ENCODE results near the gene CPD. TPM values are rescaled to one million over a fixed set of nuclear protein-coding genes. Genes with fewer than 3 reads are reported as not detected.
"Not testable (repeated sequence)": the region's sequence is repeated elsewhere in the genome, so short reads cannot be mapped to it uniquely, and the experiment has no call there.

Gene CPD
- polyA plus RNA-seq (ENCODE audit: insufficient read length) = 96.0 TPM
- long read RNA-seq, donor 1, full-length matches to known transcripts = 15 of 71 reads
- long read RNA-seq, donor 1, partial matches to known transcripts = 56 of 71 reads
- long read RNA-seq, donor 1, other reads (novel, unspliced or antisense) = 0 of 71 reads
- long read RNA-seq, donor 2, full-length matches to known transcripts = 10 of 20 reads
- long read RNA-seq, donor 2, partial matches to known transcripts = 10 of 20 reads
- long read RNA-seq, donor 2, other reads (novel, unspliced or antisense) = 0 of 20 reads
- long read RNA-seq, donor 3, full-length matches to known transcripts = 11 of 11 reads
- long read RNA-seq, donor 3, partial matches to known transcripts = 0 of 11 reads
- long read RNA-seq, donor 3, other reads (novel, unspliced or antisense) = 0 of 11 reads
- long read RNA-seq, donor 4 = 0 reads
- long read RNA-seq, donor 5, full-length matches to known transcripts = 6 of 6 reads
- long read RNA-seq, donor 5, partial matches to known transcripts = 0 of 6 reads
- long read RNA-seq, donor 5, other reads (novel, unspliced or antisense) = 0 of 6 reads
- long read RNA-seq, donor 6, full-length matches to known transcripts = 10 of 21 reads
- long read RNA-seq, donor 6, partial matches to known transcripts = 11 of 21 reads
- long read RNA-seq, donor 6, other reads (novel, unspliced or antisense) = 0 of 21 reads
- long read RNA-seq, donor 7, full-length matches to known transcripts = 6 of 11 reads
- long read RNA-seq, donor 7, partial matches to known transcripts = 5 of 11 reads
- long read RNA-seq, donor 7, other reads (novel, unspliced or antisense) = 0 of 11 reads
- long read RNA-seq, donor 8, full-length matches to known transcripts = 6 of 6 reads
- long read RNA-seq, donor 8, partial matches to known transcripts = 0 of 6 reads
- long read RNA-seq, donor 8, other reads (novel, unspliced or antisense) = 0 of 6 reads

DNA sequence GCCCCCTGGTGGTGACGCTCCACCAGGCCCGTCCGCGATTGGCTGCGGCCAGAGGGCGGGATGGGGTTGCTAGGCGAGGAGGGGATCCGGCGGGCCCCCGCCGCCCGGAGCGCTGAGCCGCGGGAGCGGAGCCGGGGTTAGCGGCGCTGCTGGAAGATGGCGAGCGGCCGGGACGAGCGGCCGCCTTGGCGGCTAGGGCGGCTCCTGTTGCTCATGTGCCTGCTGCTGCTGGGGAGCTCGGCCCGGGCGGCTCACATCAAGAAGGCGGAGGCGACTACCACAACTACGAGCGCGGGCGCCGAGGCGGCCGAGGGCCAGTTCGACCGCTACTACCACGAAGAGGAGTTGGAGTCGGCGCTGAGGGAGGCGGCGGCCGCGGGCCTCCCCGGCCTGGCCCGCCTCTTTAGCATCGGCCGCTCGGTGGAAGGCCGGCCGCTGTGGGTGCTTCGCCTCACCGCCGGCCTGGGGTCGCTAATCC is at the start of gene CPD:
Gene CPD (plus strand): TSS at position 103 of the 478 bp plus-strand sequence. CDS start 54 bp downstream, at position 157.
- peak; percentile 97 for DNase-seq

- DNase-seq = no peak
These were observed 46.6 kb upstream of the CPD start for GRCh38 chr17:30332057-30332542.

DNA sequence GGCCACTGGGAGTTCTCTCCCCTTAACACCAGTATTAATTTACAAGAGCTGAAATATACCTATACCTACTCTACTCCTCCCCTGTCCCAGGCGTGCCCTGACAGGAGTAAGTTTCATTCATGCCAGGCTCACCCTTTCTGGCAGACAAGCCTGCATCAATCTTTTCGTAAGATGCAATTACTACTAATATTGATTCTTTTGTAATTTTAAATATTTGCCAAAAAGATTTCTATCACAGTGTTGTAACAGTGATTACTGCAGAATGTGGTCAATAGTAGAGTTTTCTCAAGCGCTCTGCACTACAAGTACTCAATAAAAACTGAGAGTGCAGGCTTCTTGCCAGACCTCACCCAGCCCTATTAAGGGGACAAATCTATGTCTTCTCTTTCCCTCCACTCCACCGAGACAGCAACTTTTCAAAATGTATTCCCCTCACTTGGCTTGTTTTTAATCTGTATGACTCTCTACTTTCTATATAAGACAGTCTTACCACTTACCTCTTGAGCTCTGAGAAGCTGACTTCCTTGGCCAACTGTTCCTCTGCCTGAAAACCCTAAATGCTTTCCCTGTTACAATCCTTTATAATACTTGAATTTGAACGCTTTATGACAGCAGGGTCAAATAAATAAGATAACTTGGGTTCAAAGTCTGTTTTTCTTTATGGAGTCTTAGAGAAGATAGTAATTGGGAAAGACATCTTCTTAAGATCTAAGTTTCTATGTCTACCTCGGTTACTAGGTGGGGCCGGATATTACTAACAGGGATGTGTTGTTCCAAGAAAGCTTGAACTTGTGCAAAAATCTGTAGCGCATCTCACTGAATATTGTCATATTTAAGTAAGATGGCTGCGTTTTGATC is 45.0 kb upstream of the CPD start, which contains the start of gene TMIGD1:
Gene TMIGD1 (minus strand): TSS at position 555 of the 858 bp plus-strand sequence. CDS start 1,924 bp downstream, outside the sequence.
- no peak for DNase-seq

- DNase-seq = no peak
These were observed 44.3 kb upstream of the CPD start for GRCh38 chr17:30334421-30334820.

- peak; percentile 34 for DNase-seq
These were observed 42.2 kb upstream of the CPD start for GRCh38 chr17:30336369-30337171.

DNA sequence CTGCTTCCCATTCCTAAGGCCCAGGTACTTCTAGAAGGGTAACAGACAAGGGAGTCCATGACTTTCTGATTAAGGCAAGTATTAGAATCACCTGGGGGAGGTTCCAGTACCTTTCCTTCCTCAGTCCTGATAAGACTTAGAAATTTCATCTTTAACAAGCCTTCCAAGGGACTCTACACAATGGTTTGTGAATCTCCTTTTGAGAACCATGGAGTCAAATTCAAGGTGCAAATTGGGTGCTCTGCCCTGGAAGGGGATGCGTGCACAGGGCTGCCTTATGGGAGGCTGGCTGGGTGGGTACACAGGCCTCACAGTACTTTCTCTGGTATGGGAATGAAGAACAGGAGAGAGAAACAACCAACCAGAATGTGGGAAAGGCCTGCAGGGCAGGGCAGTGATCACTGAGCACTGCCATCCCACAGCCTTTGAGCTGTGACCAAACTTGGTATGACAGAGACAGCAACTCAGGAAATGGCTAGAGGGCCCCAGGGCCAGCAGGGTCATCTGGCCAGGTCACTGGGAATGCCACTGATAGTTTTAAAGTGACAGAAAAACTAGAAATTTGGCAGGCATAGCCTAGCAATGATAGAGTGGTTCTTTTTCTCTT is 41.2 kb upstream of the CPD start:
- DNase-seq = no peak

DNA sequence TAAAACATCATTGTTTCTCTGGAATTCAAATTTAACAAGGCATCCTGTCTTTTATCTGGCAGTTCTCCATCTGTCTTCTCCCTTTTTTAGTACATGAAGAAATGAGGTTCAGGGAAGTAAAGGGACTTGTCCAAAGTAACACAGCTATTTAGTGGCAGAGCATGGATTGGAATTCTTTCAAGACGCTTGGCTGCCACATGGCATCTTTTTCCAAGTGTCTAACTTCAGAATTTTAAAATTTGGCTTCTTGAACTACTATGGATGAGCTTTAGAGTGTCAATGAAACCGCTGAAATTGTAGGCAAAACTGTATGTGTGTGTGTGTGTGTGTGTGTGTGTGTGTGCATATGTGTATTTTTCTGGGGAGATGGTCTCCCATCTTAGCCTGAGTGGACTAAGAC is 39.6 kb upstream of the CPD start:
- no peak for DNase-seq

- no peak for DNase-seq
These were observed 37.8 kb upstream of the CPD start for GRCh38 chr17:30340801-30341356.

DNA sequence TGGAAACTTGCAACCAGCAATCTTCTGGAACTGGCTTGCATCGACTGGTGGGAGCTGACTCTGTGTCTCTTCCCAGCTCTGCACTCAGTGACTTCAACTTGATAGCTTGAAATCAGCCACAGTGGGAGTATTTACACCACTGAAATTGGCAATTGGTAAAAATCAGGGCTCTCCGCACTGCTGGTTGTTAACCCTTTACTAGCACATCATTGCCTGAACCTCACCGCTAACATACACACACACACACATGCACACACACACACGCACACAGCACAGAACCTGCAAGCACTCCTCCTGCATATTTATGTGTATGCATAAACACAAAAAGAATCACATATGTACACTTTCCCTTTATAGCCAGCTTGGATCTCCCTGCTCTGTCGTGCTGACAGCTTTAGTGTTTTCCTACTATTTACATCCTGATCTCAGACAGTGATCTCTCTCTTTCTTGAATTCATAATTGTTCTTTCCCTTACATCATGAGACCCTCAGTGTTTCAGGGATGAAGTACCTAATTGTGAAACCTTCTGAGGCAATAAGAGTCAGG is 37.0 kb upstream of the CPD start:
- no peak for DNase-seq

DNA sequence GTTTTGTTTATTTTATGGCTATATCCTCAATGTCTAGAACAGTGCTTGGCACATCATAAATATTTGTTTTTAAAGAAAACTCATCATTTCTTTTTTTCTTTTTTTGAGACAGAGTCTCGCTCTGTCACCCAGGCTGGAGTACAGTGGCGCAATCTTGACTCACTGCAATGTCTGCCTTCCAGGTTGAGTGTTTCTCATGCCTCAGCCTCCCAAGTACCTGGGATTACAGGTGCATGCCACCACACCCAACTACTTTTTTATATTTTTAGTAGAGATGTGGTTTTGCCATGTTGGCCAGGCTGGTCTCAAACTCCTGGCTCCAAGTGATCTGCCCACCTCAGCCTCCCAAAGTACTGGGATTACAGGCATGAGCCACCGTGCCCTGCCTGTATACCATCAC is 35.5 kb upstream of the CPD start:
- not testable (repeated sequence) for DNase-seq

DNA sequence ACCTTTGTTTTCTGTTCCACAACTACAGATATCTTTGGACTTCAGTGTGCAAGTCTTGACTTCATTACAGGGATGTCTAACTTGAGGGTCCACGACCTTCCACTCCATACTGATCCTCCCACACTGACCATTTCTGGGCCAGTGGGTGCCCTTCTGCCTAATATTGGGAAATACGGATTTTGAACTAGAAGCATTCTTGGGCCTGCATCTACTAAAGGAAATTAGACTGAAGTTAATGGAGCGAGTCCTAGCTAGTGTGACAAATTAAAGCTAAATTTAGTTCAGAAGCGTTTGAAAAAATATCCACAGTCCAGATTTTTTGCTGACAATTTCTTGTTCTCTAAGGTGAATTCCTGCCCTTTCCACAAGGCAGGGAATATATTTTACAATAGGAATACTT is 34.9 kb upstream of the CPD start:
- no peak for DNase-seq

DNA sequence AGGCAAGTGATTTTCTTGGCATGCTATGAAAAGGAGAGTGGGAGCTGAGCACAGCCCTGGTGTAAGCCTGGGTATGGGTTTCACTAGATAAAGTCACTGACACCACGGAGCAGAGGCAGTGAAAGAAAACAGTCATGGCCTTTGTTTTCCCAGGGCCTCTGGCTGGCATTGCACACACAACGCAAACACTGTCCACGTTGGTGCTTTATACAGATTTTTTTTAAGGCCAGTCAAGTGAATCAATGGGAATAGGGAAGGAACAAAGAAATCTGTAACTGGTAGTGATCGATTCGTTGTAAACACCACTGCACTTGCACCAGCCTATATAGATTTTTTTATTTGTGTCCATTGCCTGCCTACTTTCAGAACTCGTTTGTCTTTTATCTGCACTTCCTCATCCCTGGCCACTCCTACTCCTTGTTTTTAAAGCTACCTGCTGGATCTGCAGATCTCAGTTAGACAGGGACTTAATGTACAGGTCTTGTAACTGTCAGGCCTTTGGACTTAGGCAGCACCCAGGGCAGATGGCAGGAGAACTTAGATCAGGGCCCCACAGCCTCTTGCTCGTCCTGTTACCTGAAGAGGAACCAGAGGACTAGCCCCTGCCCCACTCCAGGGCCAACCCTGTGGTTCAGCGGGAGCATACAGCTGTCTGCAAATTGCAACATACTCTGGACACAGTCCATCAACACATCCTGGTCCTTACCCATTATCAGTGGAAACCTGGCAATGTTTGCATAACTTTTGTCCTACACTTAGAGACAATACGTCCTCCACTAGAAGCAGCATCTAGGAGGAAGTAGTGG is 34.2 kb upstream of the CPD start:
- peak; percentile 25 for DNase-seq

DNA sequence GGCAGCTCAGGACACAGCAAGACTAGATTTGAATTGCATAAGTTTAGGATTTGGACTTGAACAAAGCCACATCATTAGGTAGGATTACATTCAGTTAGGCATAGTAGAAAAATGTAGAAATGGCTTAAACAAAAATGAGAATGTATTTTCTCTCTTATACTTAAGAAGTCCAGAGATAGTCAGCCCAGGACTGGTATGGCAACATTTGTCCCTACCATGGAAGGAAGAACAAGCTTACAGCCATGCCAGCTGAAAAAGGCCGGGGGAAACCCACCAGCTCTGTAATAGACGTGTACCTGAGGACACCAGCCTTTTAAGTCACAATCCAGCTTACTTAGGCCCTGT is 33.7 kb upstream of the CPD start:
- no peak for DNase-seq

- no peak for DNase-seq
These were observed 33.1 kb upstream of the CPD start for GRCh38 chr17:30345527-30346075.

DNA sequence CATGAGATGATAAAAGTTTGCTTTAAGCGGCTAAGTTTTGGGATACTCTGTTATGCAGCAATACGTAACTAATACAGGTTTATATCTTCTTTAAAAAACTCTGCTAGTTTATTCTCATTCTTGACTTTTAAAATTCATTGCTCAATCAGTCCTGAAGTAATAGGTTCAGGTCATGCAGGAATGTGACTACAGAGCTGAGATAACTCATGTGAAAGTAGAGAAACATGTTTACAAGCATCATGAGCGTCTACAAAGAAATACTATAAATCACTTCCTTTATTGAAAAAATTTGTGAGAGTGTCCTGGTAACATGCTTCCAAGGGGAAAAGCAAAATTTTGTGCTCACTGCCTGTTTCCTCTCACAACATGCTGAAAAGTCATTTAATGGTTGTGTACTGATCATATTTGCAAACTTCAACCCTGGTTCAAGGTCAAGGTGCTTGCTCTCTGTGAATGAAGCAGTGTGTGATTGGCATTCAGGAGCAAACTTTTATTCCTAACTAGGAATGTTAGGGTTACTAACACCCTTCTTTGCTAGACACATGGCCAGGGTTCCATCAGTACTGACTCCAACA is 32.4 kb upstream of the CPD start:
- no peak for DNase-seq

DNA sequence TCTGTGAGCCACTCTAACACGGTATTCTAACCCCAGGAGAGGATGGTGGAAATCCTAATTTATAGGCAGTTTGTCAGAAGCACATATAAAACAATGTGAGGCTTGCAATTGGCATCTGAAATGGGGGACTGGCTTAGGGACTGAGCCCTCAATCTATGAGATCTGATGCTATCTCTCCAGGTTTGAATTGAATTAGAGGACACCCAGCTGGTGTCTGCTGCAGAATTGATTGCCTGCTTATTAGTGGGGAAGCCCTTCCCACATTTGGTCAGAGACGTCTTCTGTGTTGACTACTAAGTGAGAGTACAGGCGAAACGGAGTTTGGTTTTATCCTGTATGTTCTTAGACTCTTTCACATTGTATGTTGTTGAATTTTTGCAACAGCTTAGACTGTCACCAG is 31.2 kb upstream of the CPD start:
- DNase-seq = no peak

- DNase-seq = no peak
These were observed 29.5 kb upstream of the CPD start for GRCh38 chr17:30349252-30349651.

- DNase-seq = not testable (repeated sequence)
These were observed 27.5 kb upstream of the CPD start for GRCh38 chr17:30351263-30351662.

All from left kidney (tissue), 8 donors.